K562 (cell line): ENCODE data around the gene ZNF521. TPM values are rescaled to one million over a fixed set of nuclear protein-coding genes. Genes with fewer than 3 reads are reported as not detected.

Source experiments
- ATAC-seq: fragments of 200-7000 bp; cut with Tn5 transposase; 3 replicates; pipeline ENCODE4 v1.9.1; 2020; ENCODE audit warnings: moderate library complexity
- BruUV-seq: library from RNA; stranded (reverse); fragments of 400-500 nt; replicated peaks from 2 replicates; lab custom pipeline; 2021; lab: Mats Ljungman, UMichigan
- CTCF ChIA-PET: fragments of 300-600 bp; formaldehyde crosslinking; extraction: SDS; loops from one replicate; lab custom pipeline; 2021; ENCODE audit warnings: low intra/inter-chr PET ratio; lab: Yijun Ruan, JAX
- POLR2A ChIA-PET: fragments of 300-600, 350-650 bp; sonication (Branson Sonifier 250); formaldehyde crosslinking; extraction: SDS; loops from one replicate; lab custom pipeline; 2021; ENCODE audit warnings: antibody characterized with exemption, inconsistent platforms; lab: Yijun Ruan, JAX
- DNase-seq, 4 experiments: peaks; one replicate each; pipeline versions ENCODE4 v3.0.0 to v3.0.0-alpha.2; 2011 to 2018; ENCODE audit warnings: low spot score in 3 of 4, mixed read lengths in 3 of 4; ENCODE audit errors: extremely low read depth in 1 of 4
- FAIRE-seq: peaks from 2 replicates; lab custom pipeline; 2011; peaks lifted over from hg19 to GRCh38; lab: Jason Lieb, UNC
- H2AFZ ChIP-seq: 2 replicates; pipeline ENCODE4 v1.6.0; 2011; ENCODE audit warnings: low read depth, low read length, control low read depth, inconsistent platforms
- H3K27ac ChIP-seq: fragments of 200-600 bp; 3 replicates; pipeline ENCODE4 v1.8.0; 2011; ENCODE audit warnings: low read depth, mild to moderate bottlenecking, control low read depth, inconsistent platforms, low read length, moderate library complexity, mixed read lengths; ENCODE audit errors: extremely low read depth
- H3K27me3 ChIP-seq, 2 experiments: fragments of 300-600 bp in 1 of 2; 2 replicates in 1 of 2; 3 replicates in 1 of 2; pipeline versions ENCODE4 v1.6.0 to v1.8.0; 2011; ENCODE audit warnings: inconsistent platforms in 2 of 2, low read length in 2 of 2, mild to moderate bottlenecking in 1 of 2, mixed read lengths in 1 of 2, moderate library complexity in 1 of 2; ENCODE audit not compliant: control insufficient read depth in 2 of 2, insufficient read depth in 2 of 2
- H3K36me3 ChIP-seq: fragments of 300-600 bp; 3 replicates; pipeline ENCODE4 v1.8.0; 2011; ENCODE audit warnings: mild to moderate bottlenecking, low read length, inconsistent platforms; ENCODE audit not compliant: control insufficient read depth, insufficient read depth
- H3K4me1 ChIP-seq, 2 experiments: fragments of 200-600 bp in 1 of 2; replicated peaks in 1 of 2; 2 replicates in 1 of 2; 3 replicates in 1 of 2; pipeline versions ENCODE4 v1.5.1 to v1.8.0; 2011; ENCODE audit warnings: inconsistent platforms in 2 of 2, low read length in 2 of 2, mild to moderate bottlenecking in 1 of 2, mixed read lengths in 1 of 2, moderate library complexity in 1 of 2; ENCODE audit not compliant: control insufficient read depth in 2 of 2, insufficient read depth in 2 of 2
- H3K4me2 ChIP-seq: 2 replicates; pipeline ENCODE4 v1.6.1; 2011; ENCODE audit warnings: low read length, control low read depth, inconsistent platforms, mixed read lengths; ENCODE audit not compliant: insufficient read depth
- H3K4me3 ChIP-seq: fragments of 200-600 bp; sonication (generic), shearing (Covaris generic); 2 replicates; pipeline ENCODE4 v1.5.1; 2016; ENCODE audit warnings: control low read depth, inconsistent platforms
- H3K79me2 ChIP-seq: fragments of 200-600 bp; 3 replicates; pipeline ENCODE4 v1.8.0; 2011; ENCODE audit warnings: low read length, inconsistent platforms; ENCODE audit not compliant: control insufficient read depth, insufficient read depth
- H3K9ac ChIP-seq, 2 experiments: 2 replicates each; pipeline versions ENCODE4 v1.6.0 to v1.6.1; 2011; ENCODE audit warnings: low read depth in 2 of 2, low read length in 2 of 2, control low read depth in 1 of 2, inconsistent platforms in 1 of 2, mild to moderate bottlenecking in 1 of 2, mixed read lengths in 1 of 2; ENCODE audit not compliant: insufficient read depth in 1 of 2
- H3K9me1 ChIP-seq: one replicate; pipeline ENCODE4 v1.6.0; 2011; ENCODE audit warnings: inconsistent platforms, mild to moderate bottlenecking, low read length, moderate library complexity; ENCODE audit not compliant: control insufficient read depth, insufficient read depth
- H3K9me3 ChIP-seq: replicated peaks from 2 replicates; pipeline ENCODE4 v1.5.1; 2011; ENCODE audit warnings: low read depth, low read length, inconsistent platforms; ENCODE audit not compliant: control insufficient read depth, insufficient read depth
- H4K20me1 ChIP-seq: replicated peaks from 2 replicates; pipeline ENCODE4 v1.6.1; 2011; ENCODE audit warnings: low read length, inconsistent platforms, mixed read lengths; ENCODE audit not compliant: control insufficient read depth, insufficient read depth
- FOXJ2 ChIP-seq: fragments of 200-800 bp; sonication (Bioruptor generic); IDR thresholded peaks from 2 replicates; pipeline ENCODE4 v1.6.1; 2016; ENCODE audit warnings: missing genetic modification characterization, missing compliant biosample characterization
- ZBED1 ChIP-seq: IDR thresholded peaks from 2 replicates; pipeline ENCODE4 v1.6.1; 2014
- WGBS: fragments of 100-300 bp; shearing (Covaris generic); methylation state at CpG from one replicate; pipeline ENCODE4 v1.1.6; 2016; ENCODE audit warnings: low coverage, mixed read lengths; ENCODE audit not compliant: insufficient coverage; ENCODE audit errors: missing lambda C conversion rate; 5-methylcytosine and 5-hydroxymethylcytosine counted together
- in situ Hi-C: fragments of 300-500 bp; cut with MboI; formaldehyde crosslinking; loops from 4 replicates; pipeline ENCODE4 v1.15.0; 2018; ENCODE audit warnings: inconsistent platforms, mixed read lengths
- intact Hi-C: fragments of 100-400 bp; cut with micrococcal nuclease; formaldehyde crosslinking; loops from 2 replicates; pipeline ENCODE4 v1.14.2; 2022
- polyA plus RNA-seq, 8 experiments: library from polyadenylated mRNA; depleted of rRNA in 4 of 8; stranded (reverse) in 5 of 8; unstranded in 3 of 8; fragments of >200 nt; fragmentation: Nextera tagmentation in 2 of 8; fragmentation: Illumina TruSeq in 1 of 8; extraction: Ambion mirVana in 2 of 8; extraction: Trizol in 1 of 8; gene quantifications; 2 replicates each; pipeline versions ENCODE4 v1.2.1 to v1.2.3, GENCODE V29; 2011 to 2014; ENCODE audit warnings: inconsistent platforms in 1 of 8, missing spikeins in 1 of 8
- total RNA-seq, 7 experiments: library from RNA; depleted of rRNA in 6 of 7; stranded (reverse); fragments of >200 nt in 6 of 7; fragmentation: Illumina TruSeq in 2 of 7; extraction: Trizol in 2 of 7; gene quantifications; 2 replicates each; pipeline versions ENCODE4 v1.2.1 to v1.2.3, GENCODE V29; 2011 to 2021; ENCODE audit warnings: low replicate concordance in 1 of 7
- TF ChIP-seq, protein P1 (sequence below): fragments of 250-450 bp; sonication (Bioruptor Pico); IDR thresholded peaks from 2 replicates; pipeline ENCODE4 v1.4.0; 2020
- TF ChIP-seq, protein P2 (sequence below): fragments of 450-650 bp; formaldehyde crosslinking; IDR thresholded peaks from 2 replicates; pipeline ENCODE4 v1.4.0; 2020; ENCODE audit warnings: mild to moderate bottlenecking, moderate library complexity

The ZNF521 gene
- total and polyA plus RNA-seq, 9 of the 15 experiments (the other 6 are each of a cell fraction or from before 2014, with no cell fraction given): 1.2 to 5.8 (median 1.6) TPM

DNA sequence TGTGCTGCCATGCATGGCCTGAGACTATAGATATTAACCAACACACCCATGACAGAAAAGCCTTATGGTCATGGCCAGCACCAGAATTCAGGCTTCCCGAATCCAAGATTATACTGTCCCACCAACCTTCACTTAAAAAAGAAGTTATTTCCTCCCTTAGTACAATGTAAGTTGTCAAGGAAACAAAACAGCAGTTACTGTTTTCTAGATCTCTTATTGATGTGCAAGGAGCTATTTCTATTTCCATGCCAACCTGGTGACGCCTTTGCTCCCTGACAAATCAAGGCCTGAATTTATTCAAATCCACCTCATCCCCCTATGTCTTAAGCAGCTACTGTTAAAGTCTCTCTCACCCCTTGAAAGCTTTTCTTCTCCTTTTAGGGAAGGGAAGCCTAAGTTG is 249.3 kb downstream of the ZNF521 start:
- in situ Hi-C loops: no loop called here
- Histone ChIP-seq H2AFZ (no peak overlapping the region), H3K36me3 (no peaks in the 10 kb centered on the region), H3K27me3 (no peaks in the 10 kb centered on the region), H3K9ac (no peak overlapping the region), H3K79me2 (no peaks in the 10 kb centered on the region), H3K9me1 (no peaks in the 10 kb centered on the region), H3K27ac (no peak overlapping the region), H4K20me1 (no peaks in the 10 kb centered on the region), H3K4me2 (no peak overlapping the region), H3K9me3 (no peaks in the 10 kb centered on the region), H3K4me3 (no peak overlapping the region), H3K4me1 (no peaks in the 10 kb centered on the region)
- WGBS: 2% methylated on average over 2 of the region's 2 CpGs
- no TSS peak for BruUV-seq
- ATAC-seq (no peak), FAIRE-seq (no peak), DNase-seq (no peak)
- ChIA-PET POLR2A (interaction anchor here (0.7 to 1.4 kb wide), 2 partner anchors 10 to 250 kb away, joined by 3 to 4 read pairs; no protein-coding TSS in a partner anchor), CTCF (no interaction called here)
- intact Hi-C loops: no loop called here
- TF ChIP-seq FOXJ2 (tag) (peak; percentile 80), ZBED1 (no peak)
- TF ChIP-seq, protein P1, sequence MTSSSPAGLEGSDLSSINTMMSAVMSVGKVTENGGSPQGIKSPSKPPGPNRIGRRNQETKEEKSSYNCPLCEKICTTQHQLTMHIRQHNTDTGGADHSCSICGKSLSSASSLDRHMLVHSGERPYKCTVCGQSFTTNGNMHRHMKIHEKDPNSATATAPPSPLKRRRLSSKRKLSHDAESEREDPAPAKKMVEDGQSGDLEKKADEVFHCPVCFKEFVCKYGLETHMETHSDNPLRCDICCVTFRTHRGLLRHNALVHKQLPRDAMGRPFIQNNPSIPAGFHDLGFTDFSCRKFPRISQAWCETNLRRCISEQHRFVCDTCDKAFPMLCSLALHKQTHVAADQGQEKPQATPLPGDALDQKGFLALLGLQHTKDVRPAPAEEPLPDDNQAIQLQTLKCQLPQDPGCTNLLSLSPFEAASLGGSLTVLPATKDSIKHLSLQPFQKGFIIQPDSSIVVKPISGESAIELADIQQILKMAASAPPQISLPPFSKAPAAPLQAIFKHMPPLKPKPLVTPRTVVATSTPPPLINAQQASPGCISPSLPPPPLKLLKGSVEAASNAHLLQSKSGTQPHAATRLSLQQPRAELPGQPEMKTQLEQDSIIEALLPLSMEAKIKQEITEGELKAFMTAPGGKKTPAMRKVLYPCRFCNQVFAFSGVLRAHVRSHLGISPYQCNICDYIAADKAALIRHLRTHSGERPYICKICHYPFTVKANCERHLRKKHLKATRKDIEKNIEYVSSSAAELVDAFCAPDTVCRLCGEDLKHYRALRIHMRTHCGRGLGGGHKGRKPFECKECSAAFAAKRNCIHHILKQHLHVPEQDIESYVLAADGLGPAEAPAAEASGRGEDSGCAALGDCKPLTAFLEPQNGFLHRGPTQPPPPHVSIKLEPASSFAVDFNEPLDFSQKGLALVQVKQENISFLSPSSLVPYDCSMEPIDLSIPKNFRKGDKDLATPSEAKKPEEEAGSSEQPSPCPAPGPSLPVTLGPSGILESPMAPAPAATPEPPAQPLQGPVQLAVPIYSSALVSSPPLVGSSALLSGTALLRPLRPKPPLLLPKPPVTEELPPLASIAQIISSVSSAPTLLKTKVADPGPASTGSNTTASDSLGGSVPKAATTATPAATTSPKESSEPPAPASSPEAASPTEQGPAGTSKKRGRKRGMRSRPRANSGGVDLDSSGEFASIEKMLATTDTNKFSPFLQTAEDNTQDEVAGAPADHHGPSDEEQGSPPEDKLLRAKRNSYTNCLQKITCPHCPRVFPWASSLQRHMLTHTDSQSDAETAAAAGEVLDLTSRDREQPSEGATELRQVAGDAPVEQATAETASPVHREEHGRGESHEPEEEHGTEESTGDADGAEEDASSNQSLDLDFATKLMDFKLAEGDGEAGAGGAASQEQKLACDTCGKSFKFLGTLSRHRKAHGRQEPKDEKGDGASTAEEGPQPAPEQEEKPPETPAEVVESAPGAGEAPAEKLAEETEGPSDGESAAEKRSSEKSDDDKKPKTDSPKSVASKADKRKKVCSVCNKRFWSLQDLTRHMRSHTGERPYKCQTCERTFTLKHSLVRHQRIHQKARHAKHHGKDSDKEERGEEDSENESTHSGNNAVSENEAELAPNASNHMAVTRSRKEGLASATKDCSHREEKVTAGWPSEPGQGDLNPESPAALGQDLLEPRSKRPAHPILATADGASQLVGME (CRISPR knock-in tag): no peak
- TF ChIP-seq, protein P2, sequence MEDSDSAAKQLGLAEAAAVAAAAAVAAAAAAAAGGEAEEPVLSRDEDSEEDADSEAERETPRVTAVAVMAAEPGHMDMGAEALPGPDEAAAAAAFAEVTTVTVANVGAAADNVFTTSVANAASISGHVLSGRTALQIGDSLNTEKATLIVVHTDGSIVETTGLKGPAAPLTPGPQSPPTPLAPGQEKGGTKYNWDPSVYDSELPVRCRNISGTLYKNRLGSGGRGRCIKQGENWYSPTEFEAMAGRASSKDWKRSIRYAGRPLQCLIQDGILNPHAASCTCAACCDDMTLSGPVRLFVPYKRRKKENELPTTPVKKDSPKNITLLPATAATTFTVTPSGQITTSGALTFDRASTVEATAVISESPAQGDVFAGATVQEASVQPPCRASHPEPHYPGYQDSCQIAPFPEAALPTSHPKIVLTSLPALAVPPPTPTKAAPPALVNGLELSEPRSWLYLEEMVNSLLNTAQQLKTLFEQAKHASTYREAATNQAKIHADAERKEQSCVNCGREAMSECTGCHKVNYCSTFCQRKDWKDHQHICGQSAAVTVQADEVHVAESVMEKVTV (CRISPR knock-in tag): no peak
